ENCODE measurements around the gene CASTOR2. TPM values are rescaled to one million over a fixed set of nuclear protein-coding genes. Genes with fewer than 3 reads are reported as not detected.
"Not testable (repeated sequence)": the region's sequence is repeated elsewhere in the genome, so short reads cannot be mapped to it uniquely, and the experiment has no call there.

CASTOR2 gene
- total RNA-seq, 1 donor: 25.3 TPM

DNA sequence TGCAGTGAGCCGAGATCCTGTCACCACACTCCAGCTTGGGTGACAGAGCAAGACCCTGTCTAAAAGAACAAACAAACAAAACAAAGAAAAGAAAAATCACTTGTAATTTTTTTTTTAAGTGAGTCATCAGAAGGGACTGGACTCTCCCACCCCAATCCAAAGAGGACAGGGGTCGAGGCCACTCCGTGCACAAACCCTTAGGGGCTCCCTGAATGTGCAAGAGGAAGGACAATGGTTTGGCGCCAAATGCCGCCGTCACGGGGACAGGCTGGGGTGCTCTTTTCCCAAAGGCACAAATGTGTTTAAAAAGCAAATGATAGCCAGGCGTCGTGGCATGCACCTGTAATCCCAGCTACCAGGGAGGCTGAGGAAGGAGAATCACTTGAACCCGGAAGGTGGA lies 85.3 kb downstream of the CASTOR2 start:
- DNase-seq (ENCODE audit: low read depth in 2 of 3, low spot score in 2 of 3): no peak

DNA sequence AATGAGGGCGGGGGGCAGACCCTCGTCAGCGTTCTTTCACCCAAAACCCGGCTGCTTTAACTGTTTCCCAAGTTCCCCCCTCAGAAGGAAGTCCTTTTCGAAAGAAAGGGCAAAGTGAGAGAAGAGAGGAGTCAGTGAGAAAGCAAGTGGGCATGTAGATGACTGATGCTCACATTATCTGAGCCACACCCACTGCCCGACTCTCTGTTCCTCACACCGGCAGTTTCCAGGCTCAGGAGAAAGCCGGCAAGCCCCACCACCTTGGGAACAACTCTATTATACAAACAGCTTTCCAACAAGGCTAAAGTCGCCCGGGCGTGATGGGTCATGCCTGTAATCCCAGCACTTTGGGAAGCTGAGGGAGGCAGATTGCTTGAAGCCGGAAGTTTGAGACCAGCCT lies 86.0 kb downstream of the CASTOR2 start:
- no peak for DNase-seq (ENCODE audit: low read depth in 2 of 3, low spot score in 2 of 3)

DNA sequence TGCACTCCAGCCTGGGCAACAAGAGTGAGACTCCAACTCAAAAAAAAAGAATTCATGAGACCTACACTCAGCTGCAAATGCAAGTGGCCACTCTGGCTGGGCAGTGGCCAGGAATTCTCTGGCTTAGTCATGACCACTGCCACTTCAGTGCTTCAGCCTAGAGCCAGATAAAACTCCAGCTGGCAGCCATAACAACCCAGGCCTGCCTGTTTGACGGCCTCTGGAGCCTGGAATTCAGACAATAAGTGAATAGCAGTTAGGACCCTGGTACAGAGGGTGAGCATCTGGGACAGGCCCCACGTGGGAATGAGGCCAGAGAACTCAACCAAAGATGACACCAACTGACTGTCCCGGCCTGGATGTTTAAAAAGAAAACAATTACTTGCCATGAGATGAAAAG lies 90.2 kb downstream of the CASTOR2 start:
- DNase-seq (ENCODE audit: low read depth in 2 of 3, low spot score in 2 of 3): no peak

DNA sequence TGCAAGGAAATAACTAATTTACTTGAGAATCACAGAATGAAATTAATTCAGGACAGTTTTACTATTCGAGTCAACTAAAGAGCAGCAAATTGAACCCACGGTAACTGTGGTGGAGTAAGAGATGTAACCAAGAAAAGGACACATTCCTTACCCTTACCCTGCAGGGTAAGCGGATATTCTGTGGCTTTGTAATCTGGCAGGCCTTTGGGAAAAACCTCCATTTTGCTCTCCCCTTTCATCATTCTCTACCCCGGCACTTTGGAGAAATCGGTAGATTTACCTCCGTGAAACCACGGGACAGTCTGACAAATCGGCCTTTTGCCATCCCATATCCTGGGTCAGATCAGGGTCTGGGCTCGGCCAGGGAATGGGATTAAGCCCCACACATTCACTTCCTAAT lies 90.7 kb downstream of the CASTOR2 start:
- DNase-seq (ENCODE audit: low read depth in 2 of 3, low spot score in 2 of 3): no peak

DNA sequence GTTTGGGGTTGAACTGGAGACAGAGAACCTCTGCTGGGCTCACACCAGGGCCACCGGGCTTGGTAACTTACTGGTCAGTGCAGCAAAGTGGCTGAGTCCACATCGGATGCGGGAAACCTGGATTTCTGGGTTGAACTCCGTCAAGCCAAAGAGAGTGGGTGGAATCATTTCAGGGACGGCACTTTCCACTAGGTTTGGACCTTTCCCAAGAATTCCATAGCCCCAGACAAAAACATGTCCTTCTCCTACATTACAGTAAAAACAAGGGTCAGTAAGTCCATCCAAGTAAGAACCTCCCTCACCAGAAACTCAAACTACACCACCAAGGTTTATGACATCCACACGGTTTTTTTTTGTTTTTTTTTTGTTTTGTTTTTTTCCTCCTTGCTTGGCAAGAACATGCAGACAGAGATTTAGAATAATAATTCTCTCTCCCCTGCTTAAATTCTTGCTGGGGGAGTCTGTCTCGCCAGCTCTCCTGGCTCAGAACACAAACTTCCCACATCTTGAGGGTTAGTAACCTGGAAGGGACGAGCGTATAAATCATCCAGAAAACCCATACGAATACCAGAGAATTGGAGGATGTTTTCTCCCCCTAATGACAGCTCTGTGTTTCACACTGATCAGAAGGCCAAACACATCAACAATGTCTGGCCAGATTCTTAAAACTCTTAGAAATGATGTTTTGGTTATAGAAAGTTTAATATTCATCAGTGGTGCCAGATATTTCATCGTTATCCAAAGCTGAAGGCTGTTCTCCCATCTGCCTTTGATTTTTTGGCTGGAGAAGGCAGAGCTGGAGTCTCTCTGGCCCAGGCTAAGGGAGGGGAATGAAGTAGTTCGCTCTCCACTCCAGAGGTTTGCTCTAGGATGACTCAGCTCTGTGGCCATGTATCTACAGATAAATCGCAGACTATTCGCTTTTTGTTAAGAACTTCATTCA lies 91.6 kb downstream of the CASTOR2 start:
- no peak for DNase-seq (ENCODE audit: low read depth in 2 of 3, low spot score in 2 of 3)

DNA sequence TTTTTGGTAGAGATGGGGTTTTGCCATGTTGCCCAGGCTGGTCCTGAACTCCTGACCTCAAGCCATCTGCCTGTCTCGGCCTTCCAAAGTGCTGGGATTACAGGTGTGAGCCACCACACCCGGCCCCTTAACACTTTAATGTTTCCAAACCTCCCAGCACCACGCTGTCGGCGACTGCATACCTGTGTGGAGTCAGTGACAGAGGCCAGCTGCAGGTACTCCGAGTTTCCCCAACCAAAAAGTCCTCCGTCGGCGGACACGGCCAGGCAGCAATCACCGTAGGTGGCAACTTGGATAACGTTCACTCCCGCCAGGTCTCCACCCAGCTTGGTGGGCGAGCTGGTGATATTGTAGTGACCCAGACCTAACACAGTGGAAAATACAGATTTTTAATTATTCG lies 93.9 kb downstream of the CASTOR2 start:
- no peak for DNase-seq (ENCODE audit: low read depth in 2 of 3, low spot score in 2 of 3)

DNA sequence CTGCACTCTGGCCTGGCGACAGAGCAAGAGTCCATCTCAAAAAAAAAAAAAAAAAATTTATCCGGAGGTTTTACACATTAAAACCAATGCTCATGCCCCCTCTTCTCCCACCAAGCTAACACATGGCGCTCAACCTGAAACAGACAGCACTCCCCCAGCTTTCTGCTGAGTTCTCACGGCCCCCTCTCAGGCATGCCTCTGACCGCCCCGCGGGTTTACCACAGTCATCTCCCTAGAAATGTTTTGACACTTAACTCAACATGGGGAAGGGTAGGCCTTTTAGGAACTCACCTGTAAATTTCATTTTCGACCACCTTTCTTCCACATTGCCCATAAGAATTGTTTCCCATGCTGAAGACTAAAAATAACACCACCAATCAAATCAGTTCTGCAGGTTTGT lies 99.8 kb downstream of the CASTOR2 start:
- DNase-seq (ENCODE audit: low read depth in 2 of 3, low spot score in 2 of 3): no peak

DNA sequence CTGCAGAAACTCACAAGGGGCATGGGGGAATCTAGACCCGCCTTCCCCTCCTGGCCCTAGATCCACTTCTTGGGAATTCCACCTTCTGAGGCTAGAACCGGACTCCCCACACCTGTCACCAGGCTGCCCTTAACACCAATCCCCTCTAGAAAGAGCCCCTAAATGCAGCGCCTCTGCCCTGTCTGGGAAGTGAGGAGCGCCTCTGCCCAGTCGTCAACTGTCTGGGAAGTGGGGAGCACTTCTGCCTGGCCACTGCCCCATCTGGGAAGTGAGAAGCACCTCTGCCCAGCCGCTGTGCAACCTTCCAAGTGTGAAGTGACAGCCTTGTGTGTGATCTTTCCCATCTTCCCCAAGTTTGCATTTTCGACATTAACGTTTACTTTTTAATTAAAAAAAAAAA lies 100.3 kb downstream of the CASTOR2 start:
- DNase-seq (ENCODE audit: low read depth in 2 of 3, low spot score in 2 of 3): no peak

DNA sequence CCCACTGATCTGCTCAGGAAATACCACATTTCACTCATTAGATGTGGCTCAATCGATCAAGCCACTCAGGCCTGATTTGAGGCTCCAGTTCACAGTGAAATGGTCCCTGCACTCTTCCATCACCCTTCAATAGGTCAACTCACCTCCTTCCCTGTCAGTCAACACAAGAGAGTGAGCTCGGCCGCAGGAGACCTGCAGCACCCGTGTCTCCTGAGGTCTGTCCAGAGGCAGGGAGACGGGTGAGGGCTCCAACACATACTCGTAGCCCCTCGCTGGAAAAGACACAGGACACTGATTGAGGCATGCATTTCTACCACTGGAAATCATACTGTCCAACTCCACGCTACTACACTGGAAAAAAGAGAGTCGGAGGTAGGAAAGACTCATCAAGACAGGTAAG lies 102.0 kb downstream of the CASTOR2 start:
- no peak for DNase-seq (ENCODE audit: low read depth in 2 of 3, low spot score in 2 of 3)

DNA sequence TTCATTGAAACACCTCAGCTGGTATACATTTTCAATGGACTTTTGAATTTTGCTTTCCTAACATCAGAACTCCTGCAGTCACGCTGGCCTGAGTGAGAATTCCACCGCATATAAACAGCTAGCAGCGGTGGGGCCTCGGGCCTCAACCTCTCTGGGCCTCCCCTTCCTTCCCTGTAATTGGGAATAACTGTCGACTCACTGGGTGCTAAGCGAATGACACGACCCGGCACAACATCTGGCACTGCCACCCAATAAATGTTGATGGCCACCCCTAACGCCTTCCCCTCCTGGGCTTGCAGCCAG lies 108.4 kb downstream of the CASTOR2 start:
- DNase-seq (ENCODE audit: low read depth in 2 of 3, low spot score in 2 of 3): no peak

DNA sequence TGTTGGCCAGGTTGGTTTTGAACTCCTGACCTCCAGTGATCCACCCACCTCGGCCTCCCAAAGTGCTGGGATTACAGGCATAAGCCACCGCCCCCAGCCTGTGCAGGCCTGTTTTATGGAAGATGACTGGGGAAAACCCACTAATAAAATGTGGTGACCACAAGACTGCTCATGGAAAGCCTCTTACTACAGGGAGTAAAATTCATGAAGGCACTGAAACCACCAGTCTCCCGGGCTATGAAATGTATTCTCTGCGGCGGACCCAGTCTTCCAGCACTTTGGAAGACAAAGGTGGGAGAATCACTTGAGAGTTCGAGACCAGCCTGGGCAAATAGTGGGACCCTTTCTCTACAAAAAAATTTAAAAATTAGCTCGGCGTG lies 109.7 kb downstream of the CASTOR2 start:
- DNase-seq (ENCODE audit: low read depth in 2 of 3, low spot score in 2 of 3): not testable (repeated sequence)

Other genes with a start within 250 kb of the CASTOR2 start
- 2.2 TPM for gene NCF1, start 190.7 kb upstream of the CASTOR2 start, total RNA-seq
- gene GTF2IRD2, start 113.1 kb upstream of the CASTOR2 start, total RNA-seq: 7.3 TPM
- gene RCC1L, start 109.1 kb downstream of the CASTOR2 start, total RNA-seq: 50.9 TPM
- gene GTF2IRD2B, start 127.9 kb downstream of the CASTOR2 start, total RNA-seq: 23.2 TPM

Measured in hematopoietic multipotent progenitor cell (in vitro differentiated cells).